Cardiac muscle cell (in vitro differentiated cells and primary cell): ENCODE measurements around the gene SUN5. TPM values are rescaled to one million over a fixed set of nuclear protein-coding genes. Genes with fewer than 3 reads are reported as not detected.

ENCODE experiments used
- DNase-seq, 2 donors: peaks; one replicate each; pipeline versions ENCODE4 v3.0.0 to v3.0.0-alpha.2; 2010 to 2017; ENCODE audit warnings: low read depth in 1 of 2, low spot score in 1 of 2
- H3K27ac ChIP-seq: fragments of 200-600 bp; sonication (generic); 2 replicates; pipeline ENCODE4 v1.5.1; 2016
- H3K27me3 ChIP-seq: fragments of 200-600 bp; sonication (generic); 2 replicates; pipeline ENCODE4 v1.6.0; 2016; ENCODE audit warnings: control low read depth
- H3K36me3 ChIP-seq: fragments of 200-600 bp; sonication (generic); 2 replicates; pipeline ENCODE4 v1.5.1; 2016; ENCODE audit warnings: control low read depth
- H3K4me1 ChIP-seq: fragments of 200-600 bp; sonication (generic); 2 replicates; pipeline ENCODE4 v1.8.1; 2017; ENCODE audit warnings: low read depth, mild to moderate bottlenecking, mixed run types
- H3K4me3 ChIP-seq: fragments of 200-600 bp; sonication (generic); 2 replicates; pipeline ENCODE4 v1.5.1; 2016; ENCODE audit warnings: mild to moderate bottlenecking
- H3K9me3 ChIP-seq: fragments of 200-600 bp; sonication (generic); 2 replicates; pipeline ENCODE4 v1.5.1; 2017; ENCODE audit warnings: low read depth, mild to moderate bottlenecking, control low read depth
- polyA plus RNA-seq: library from polyadenylated mRNA; unstranded; fragments of >200 nt; fragmentation: Nextera tagmentation; extraction: Ambion mirVana; gene quantifications from 2 replicates; pipeline ENCODE4 v1.2.1, GENCODE V29; 2016
- total RNA-seq: library from RNA; depleted of rRNA; stranded (reverse); fragments of >200 nt; gene quantifications from 2 replicates; pipeline ENCODE4 v1.2.3, GENCODE V29; 2016
- TF ChIP-seq, protein P1 (sequence below): IDR thresholded peaks from 2 replicates; pipeline ENCODE4 v1.5.1; 2012; ENCODE audit warnings: low read depth, mild to moderate bottlenecking, low read length

SUN5 gene
- total and polyA plus RNA-seq, 2 experiments from 2014 or later: not detected

DNA sequence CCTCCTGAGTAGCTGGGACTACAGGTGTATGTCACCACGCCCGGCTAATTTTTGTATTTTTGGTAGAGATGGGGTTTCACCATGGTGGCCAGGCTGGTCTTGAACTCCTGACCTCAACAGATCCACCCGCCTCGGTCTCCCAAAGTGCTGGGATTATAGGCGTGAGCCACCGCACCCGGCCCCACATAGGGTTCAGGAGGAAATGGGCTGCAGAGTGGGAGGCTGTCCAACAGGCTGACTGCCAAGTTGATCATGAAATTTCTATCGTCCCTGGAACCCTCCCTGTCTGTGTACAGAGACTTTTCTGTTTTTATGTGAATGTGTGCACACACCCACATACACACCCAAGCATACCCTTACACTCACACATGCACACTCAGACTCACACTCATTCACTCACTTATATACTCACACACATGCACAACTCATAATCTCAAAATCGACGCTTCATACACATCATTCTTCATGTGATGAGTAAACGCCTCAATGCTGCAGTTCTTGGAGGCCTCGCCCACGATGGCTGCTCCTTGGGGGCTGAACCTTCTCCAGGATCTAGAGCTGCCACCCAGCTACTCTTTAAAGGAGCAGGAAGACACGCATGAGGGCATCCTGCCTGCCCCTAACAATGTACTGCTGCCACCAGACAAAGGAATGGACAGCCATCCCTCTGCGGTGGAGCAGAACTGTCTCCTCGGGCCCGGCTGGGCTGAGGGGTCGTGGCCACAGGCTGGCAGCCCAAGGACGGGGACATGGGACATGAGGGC is 35.6 kb downstream of the SUN5 start:
- TF ChIP-seq, protein P1, sequence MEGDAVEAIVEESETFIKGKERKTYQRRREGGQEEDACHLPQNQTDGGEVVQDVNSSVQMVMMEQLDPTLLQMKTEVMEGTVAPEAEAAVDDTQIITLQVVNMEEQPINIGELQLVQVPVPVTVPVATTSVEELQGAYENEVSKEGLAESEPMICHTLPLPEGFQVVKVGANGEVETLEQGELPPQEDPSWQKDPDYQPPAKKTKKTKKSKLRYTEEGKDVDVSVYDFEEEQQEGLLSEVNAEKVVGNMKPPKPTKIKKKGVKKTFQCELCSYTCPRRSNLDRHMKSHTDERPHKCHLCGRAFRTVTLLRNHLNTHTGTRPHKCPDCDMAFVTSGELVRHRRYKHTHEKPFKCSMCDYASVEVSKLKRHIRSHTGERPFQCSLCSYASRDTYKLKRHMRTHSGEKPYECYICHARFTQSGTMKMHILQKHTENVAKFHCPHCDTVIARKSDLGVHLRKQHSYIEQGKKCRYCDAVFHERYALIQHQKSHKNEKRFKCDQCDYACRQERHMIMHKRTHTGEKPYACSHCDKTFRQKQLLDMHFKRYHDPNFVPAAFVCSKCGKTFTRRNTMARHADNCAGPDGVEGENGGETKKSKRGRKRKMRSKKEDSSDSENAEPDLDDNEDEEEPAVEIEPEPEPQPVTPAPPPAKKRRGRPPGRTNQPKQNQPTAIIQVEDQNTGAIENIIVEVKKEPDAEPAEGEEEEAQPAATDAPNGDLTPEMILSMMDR: no peak
- H3K9me3 ChIP-seq: no peaks in the 10 kb centered on the region
- peak in 1 of 2 donors; percentile 32 for DNase-seq
- peaks cover 16% of the 10 kb centered on the region for H3K4me1 ChIP-seq
- no peaks in the 10 kb centered on the region for H3K27me3 ChIP-seq
- H3K27ac ChIP-seq: no peak overlapping the region
- H3K4me3 ChIP-seq: no peak overlapping the region
- H3K36me3 ChIP-seq: no peaks in the 10 kb centered on the region

DNA sequence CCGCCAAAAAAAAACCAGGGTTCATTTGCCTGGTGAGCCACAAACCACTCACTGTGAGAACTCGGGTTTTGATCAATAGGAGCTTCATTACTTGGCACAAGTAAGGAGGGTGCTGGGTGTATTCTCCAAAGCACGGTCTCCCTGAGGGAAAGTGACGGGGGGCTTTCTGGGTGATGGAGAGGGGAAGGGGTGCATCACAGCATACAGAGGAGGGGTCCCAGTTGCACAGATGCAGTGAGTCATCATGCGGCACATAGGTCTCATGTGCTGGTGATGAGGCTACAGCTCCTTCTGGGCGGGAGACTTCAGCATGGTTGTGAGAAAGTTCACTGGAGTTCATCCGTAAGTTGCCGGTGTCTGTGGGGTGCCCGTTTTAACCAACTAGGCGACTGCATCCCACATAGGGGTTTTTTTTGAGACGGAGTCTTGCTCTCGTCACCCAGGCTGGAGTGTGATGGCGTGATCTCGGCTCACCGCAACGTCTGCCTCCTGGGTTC is 36.2 kb downstream of the SUN5 start:
- H3K4me1 ChIP-seq: peaks cover 16% of the 10 kb centered on the region
- H3K9me3 ChIP-seq: no peaks in the 10 kb centered on the region
- DNase-seq: no peak
- no peaks in the 10 kb centered on the region for H3K36me3 ChIP-seq
- TF ChIP-seq, protein P1: no peak
- H3K4me3 ChIP-seq: no peak overlapping the region
- no peak overlapping the region for H3K27ac ChIP-seq
- H3K27me3 ChIP-seq: no peaks in the 10 kb centered on the region

DNA sequence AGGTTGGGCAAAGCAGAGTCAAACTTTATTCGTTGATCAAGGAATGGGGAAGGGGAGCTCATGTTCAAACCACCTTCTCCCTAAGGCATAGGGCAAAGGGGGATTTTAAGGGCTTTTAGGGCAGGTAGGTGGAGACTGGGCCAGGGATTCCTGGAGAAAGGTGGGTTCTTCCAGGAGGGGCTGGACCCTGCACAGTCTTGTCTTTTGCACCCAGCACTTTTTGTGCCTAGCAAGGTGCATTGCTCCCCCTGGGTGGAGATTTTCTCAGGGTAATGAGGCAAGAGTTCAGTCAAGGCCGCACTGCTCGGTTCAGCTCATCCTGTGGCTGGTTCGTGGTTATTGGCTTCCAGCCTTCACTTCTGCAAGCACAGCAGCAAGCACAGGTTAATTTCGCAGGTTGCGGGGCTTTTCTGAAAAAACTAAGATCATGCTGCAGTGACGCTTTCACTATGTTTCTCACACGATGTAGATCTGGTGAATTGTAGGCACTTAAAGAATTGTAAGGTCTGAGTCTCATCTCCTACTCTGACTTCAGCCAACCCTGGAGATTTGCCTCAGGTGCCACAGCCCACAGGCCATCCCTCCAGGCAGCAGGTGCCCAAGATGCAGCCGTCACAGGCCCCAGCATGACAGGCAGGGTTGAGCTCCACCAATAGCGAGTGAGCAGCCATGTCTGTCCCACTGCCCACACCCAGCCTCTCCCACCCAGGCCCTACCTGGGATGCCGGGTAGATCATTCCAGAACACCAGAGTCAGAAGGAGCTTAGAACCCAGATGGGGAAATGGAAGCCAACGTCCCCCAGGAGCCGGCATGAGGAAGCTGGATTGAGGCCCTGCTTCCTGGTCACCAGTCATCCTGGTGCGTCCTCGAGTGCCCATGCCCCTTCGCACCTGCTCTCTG is 37.1 kb downstream of the SUN5 start:
- no peak overlapping the region for H3K27ac ChIP-seq
- H3K36me3 ChIP-seq: no peaks in the 10 kb centered on the region
- no peak for DNase-seq
- TF ChIP-seq, protein P1: no peak
- H3K27me3 ChIP-seq: no peaks in the 10 kb centered on the region
- H3K4me1 ChIP-seq: peaks cover 11% of the 10 kb centered on the region
- H3K4me3 ChIP-seq: no peak overlapping the region
- H3K9me3 ChIP-seq: no peaks in the 10 kb centered on the region

DNA sequence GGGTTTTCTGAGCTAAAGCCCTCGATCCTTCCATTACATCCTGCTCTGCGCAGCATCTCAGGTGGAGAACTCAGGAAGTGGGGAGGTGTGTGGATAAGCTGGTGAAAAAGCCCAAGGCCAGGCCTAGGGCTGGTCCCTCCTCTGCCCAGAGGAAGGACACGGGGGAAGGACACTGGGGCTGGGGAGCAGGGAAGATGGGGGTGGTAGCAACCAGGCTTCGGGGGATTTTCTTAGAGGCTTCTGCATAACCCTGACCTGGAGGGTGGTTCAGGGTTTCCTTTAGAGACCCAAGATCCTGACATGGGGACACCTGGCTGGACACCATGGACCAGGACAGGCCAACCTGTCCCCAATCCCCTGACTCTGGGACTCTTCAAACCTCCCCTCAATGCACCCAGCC is 37.9 kb downstream of the SUN5 start:
- Histone ChIP-seq H3K36me3 (no peaks in the 10 kb centered on the region), H3K9me3 (no peaks in the 10 kb centered on the region), H3K27me3 (no peaks in the 10 kb centered on the region), H3K4me3 (no peak overlapping the region), H3K4me1 (peaks cover 3% of the 10 kb centered on the region), H3K27ac (no peak overlapping the region)
- DNase-seq: no peak
- TF ChIP-seq, protein P1: no peak

DNA sequence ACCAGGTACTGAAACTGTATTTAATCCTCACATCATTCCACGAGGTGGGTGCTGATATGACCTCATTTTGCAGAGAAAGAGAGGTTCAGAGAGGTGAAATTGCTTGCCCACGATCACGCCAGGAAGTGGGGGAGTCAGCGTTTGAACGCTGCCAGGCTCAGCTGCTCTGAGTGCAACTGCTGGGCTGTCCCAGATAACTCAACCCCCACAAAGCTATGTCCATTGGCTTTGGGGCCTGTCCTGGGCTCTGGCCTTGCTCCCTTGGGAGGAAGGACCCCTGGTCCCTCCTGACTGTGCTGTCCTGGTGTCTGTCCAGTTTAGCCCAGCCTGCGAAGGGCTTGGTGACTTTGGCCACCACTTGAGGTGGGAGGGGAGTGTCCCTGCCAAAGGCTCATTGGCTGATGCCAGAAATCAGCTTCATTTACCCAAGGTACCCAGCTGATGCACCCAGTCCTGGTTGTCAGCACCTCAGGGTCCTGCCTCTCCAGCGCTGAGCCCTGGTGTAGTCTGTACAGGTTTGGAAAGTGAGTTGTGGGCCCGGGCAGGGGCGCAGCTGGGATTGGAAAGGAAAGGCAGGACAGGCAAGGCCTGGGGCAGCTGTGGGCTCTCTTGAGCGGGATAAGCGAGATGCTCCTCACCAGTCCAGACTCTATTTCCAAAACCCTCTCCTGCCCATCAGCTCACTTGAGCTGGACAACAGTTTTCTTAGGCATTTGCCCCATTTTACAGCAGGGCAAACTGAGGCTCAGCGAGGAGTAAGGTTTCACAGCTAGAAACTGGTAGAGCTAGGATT is 38.5 kb downstream of the SUN5 start:
- Histone ChIP-seq H3K9me3 (no peaks in the 10 kb centered on the region), H3K36me3 (no peaks in the 10 kb centered on the region), H3K4me3 (no peak overlapping the region), H3K27ac (no peak overlapping the region), H3K27me3 (no peaks in the 10 kb centered on the region), H3K4me1 (no peaks in the 10 kb centered on the region)
- no peak for DNase-seq
- TF ChIP-seq, protein P1: no peak
